K562 (cell line): ENCODE data around the gene VPS13D. TPM values are rescaled to one million over a fixed set of nuclear protein-coding genes. Genes with fewer than 3 reads are reported as not detected.
A peak's percentile ranks its signal among the peaks of the same experiment; 100 is the strongest.
"Not testable (repeated sequence)": the region's sequence is repeated elsewhere in the genome, so short reads cannot be mapped to it uniquely, and the experiment has no call there.

Source experiments
- ATAC-seq: fragments of 200-7000 bp; cut with Tn5 transposase; 3 replicates; pipeline ENCODE4 v1.9.1; 2020; ENCODE audit warnings: moderate library complexity
- BruUV-seq: library from RNA; stranded (reverse); fragments of 400-500 nt; replicated peaks from 2 replicates; lab custom pipeline; 2021; lab: Mats Ljungman, UMichigan
- CTCF ChIA-PET: fragments of 300-600 bp; formaldehyde crosslinking; extraction: SDS; loops from one replicate; lab custom pipeline; 2021; ENCODE audit warnings: low intra/inter-chr PET ratio; lab: Yijun Ruan, JAX
- POLR2A ChIA-PET: fragments of 300-600, 350-650 bp; sonication (Branson Sonifier 250); formaldehyde crosslinking; extraction: SDS; loops from one replicate; lab custom pipeline; 2021; ENCODE audit warnings: antibody characterized with exemption, inconsistent platforms; lab: Yijun Ruan, JAX
- DNase-seq, 4 experiments: peaks; one replicate each; pipeline versions ENCODE4 v3.0.0 to v3.0.0-alpha.2; 2011 to 2018; ENCODE audit warnings: low spot score in 3 of 4, mixed read lengths in 3 of 4; ENCODE audit errors: extremely low read depth in 1 of 4
- FAIRE-seq: peaks from 2 replicates; lab custom pipeline; 2011; peaks lifted over from hg19 to GRCh38; lab: Jason Lieb, UNC
- H2AFZ ChIP-seq: 2 replicates; pipeline ENCODE4 v1.6.0; 2011; ENCODE audit warnings: low read depth, low read length, control low read depth, inconsistent platforms
- H3K27ac ChIP-seq: fragments of 200-600 bp; 3 replicates; pipeline ENCODE4 v1.8.0; 2011; ENCODE audit warnings: low read depth, mild to moderate bottlenecking, control low read depth, inconsistent platforms, low read length, moderate library complexity, mixed read lengths; ENCODE audit errors: extremely low read depth
- H3K27me3 ChIP-seq, 2 experiments: fragments of 300-600 bp in 1 of 2; 2 replicates in 1 of 2; 3 replicates in 1 of 2; pipeline versions ENCODE4 v1.6.0 to v1.8.0; 2011; ENCODE audit warnings: inconsistent platforms in 2 of 2, low read length in 2 of 2, mild to moderate bottlenecking in 1 of 2, mixed read lengths in 1 of 2, moderate library complexity in 1 of 2; ENCODE audit not compliant: control insufficient read depth in 2 of 2, insufficient read depth in 2 of 2
- H3K36me3 ChIP-seq: fragments of 300-600 bp; 3 replicates; pipeline ENCODE4 v1.8.0; 2011; ENCODE audit warnings: mild to moderate bottlenecking, low read length, inconsistent platforms; ENCODE audit not compliant: control insufficient read depth, insufficient read depth
- H3K4me1 ChIP-seq, 2 experiments: fragments of 200-600 bp in 1 of 2; replicated peaks in 1 of 2; 2 replicates in 1 of 2; 3 replicates in 1 of 2; pipeline versions ENCODE4 v1.5.1 to v1.8.0; 2011; ENCODE audit warnings: inconsistent platforms in 2 of 2, low read length in 2 of 2, mild to moderate bottlenecking in 1 of 2, mixed read lengths in 1 of 2, moderate library complexity in 1 of 2; ENCODE audit not compliant: control insufficient read depth in 2 of 2, insufficient read depth in 2 of 2
- H3K4me2 ChIP-seq: 2 replicates; pipeline ENCODE4 v1.6.1; 2011; ENCODE audit warnings: low read length, control low read depth, inconsistent platforms, mixed read lengths; ENCODE audit not compliant: insufficient read depth
- H3K4me3 ChIP-seq: fragments of 200-600 bp; sonication (generic), shearing (Covaris generic); 2 replicates; pipeline ENCODE4 v1.5.1; 2016; ENCODE audit warnings: control low read depth, inconsistent platforms
- H3K79me2 ChIP-seq: fragments of 200-600 bp; 3 replicates; pipeline ENCODE4 v1.8.0; 2011; ENCODE audit warnings: low read length, inconsistent platforms; ENCODE audit not compliant: control insufficient read depth, insufficient read depth
- H3K9ac ChIP-seq, 2 experiments: 2 replicates each; pipeline versions ENCODE4 v1.6.0 to v1.6.1; 2011; ENCODE audit warnings: low read depth in 2 of 2, low read length in 2 of 2, control low read depth in 1 of 2, inconsistent platforms in 1 of 2, mild to moderate bottlenecking in 1 of 2, mixed read lengths in 1 of 2; ENCODE audit not compliant: insufficient read depth in 1 of 2
- H3K9me1 ChIP-seq: one replicate; pipeline ENCODE4 v1.6.0; 2011; ENCODE audit warnings: inconsistent platforms, mild to moderate bottlenecking, low read length, moderate library complexity; ENCODE audit not compliant: control insufficient read depth, insufficient read depth
- H3K9me3 ChIP-seq: replicated peaks from 2 replicates; pipeline ENCODE4 v1.5.1; 2011; ENCODE audit warnings: low read depth, low read length, inconsistent platforms; ENCODE audit not compliant: control insufficient read depth, insufficient read depth
- H4K20me1 ChIP-seq: replicated peaks from 2 replicates; pipeline ENCODE4 v1.6.1; 2011; ENCODE audit warnings: low read length, inconsistent platforms, mixed read lengths; ENCODE audit not compliant: control insufficient read depth, insufficient read depth
- C11orf30 ChIP-seq: fragments of 450-650 bp; IDR thresholded peaks from 2 replicates; pipeline ENCODE4 v1.6.1; 2016; ENCODE audit warnings: low read depth, mild to moderate bottlenecking
- CGGBP1 ChIP-seq: fragments of 250-450 bp; sonication (Bioruptor Pico); IDR thresholded peaks from 2 replicates; pipeline ENCODE4 v1.9.0; 2021; ENCODE audit warnings: mild to moderate bottlenecking
- EGR1 ChIP-seq: fragments of 450-650 bp; conservative IDR thresholded peaks from 2 replicates; pipeline ENCODE4 v1.6.1; 2017; ENCODE audit warnings: mild to moderate bottlenecking
- ESRRB ChIP-seq: fragments of 250-450 bp; sonication (Bioruptor Pico); IDR thresholded peaks from 2 replicates; pipeline ENCODE4 v1.5.0; 2020; ENCODE audit warnings: mild to moderate bottlenecking, moderate library complexity, borderline replicate concordance
- JUNB ChIP-seq: fragments of 450-650 bp; formaldehyde crosslinking; conservative IDR thresholded peaks from 2 replicates; pipeline ENCODE4 v1.4.0; 2020; ENCODE audit warnings: mild to moderate bottlenecking
- L3MBTL2 ChIP-seq: fragments of 450-650 bp; IDR thresholded peaks from 2 replicates; pipeline ENCODE4 v1.6.1; 2016; ENCODE audit warnings: mild to moderate bottlenecking, moderate library complexity
- NFIC ChIP-seq: fragments of 450-650 bp; IDR thresholded peaks from 2 replicates; pipeline ENCODE4 v1.6.1; 2017; ENCODE audit warnings: mild to moderate bottlenecking, inconsistent platforms
- PHF8 ChIP-seq: fragments of 200-600 bp; sonication (generic); IDR thresholded peaks from 2 replicates; pipeline ENCODE4 v1.6.1; 2012; ENCODE audit warnings: mixed run types, mild to moderate bottlenecking, inconsistent platforms, low read length, moderate library complexity, borderline replicate concordance
- SIX5 ChIP-seq, 2 experiments: IDR thresholded peaks; 2 replicates each; pipeline ENCODE4 v1.6.1; 2011; ENCODE audit warnings: low read length in 2 of 2, borderline replicate concordance in 1 of 2, low read depth in 1 of 2, mild to moderate bottlenecking in 1 of 2, moderate library complexity in 1 of 2; ENCODE audit not compliant: insufficient read depth in 1 of 2
- SMAD4 ChIP-seq: fragments of 250-450 bp; sonication (Bioruptor Pico); conservative IDR thresholded peaks from 2 replicates; pipeline ENCODE4 v1.8.0; 2021; ENCODE audit warnings: inconsistent platforms, mild to moderate bottlenecking, moderate library complexity
- TRIM24 ChIP-seq, 2 experiments: fragments of 450-650 bp; IDR thresholded peaks; 2 replicates each; pipeline ENCODE4 v1.6.1; 2016
- TRIM28 ChIP-seq: fragments of 450-650 bp; IDR thresholded peaks from 2 replicates; pipeline ENCODE4 v1.6.1; 2017
- ZKSCAN1 ChIP-seq: fragments of 150-350 bp; IDR thresholded peaks from 2 replicates; pipeline ENCODE4 v1.6.1; 2016; ENCODE audit warnings: low read depth, low read length
- ZNF431 ChIP-seq: sonication (generic); formaldehyde crosslinking; IDR thresholded peaks from 2 replicates; pipeline ENCODE4 v1.8.0; 2022; ENCODE audit warnings: mild to moderate bottlenecking, missing genetic modification reagents
- ZNF668 ChIP-seq: fragments of 250-450 bp; sonication (Bioruptor Pico); IDR thresholded peaks from 2 replicates; pipeline ENCODE4 v1.8.0; 2022; ENCODE audit warnings: mild to moderate bottlenecking, inconsistent platforms
- WGBS: fragments of 100-300 bp; shearing (Covaris generic); methylation state at CpG from one replicate; pipeline ENCODE4 v1.1.6; 2016; ENCODE audit warnings: low coverage, mixed read lengths; ENCODE audit not compliant: insufficient coverage; ENCODE audit errors: missing lambda C conversion rate; 5-methylcytosine and 5-hydroxymethylcytosine counted together
- in situ Hi-C: fragments of 300-500 bp; cut with MboI; formaldehyde crosslinking; loops from 4 replicates; pipeline ENCODE4 v1.15.0; 2018; ENCODE audit warnings: inconsistent platforms, mixed read lengths
- intact Hi-C: fragments of 100-400 bp; cut with micrococcal nuclease; formaldehyde crosslinking; loops from 2 replicates; pipeline ENCODE4 v1.14.2; 2022
- polyA plus RNA-seq, 8 experiments: library from polyadenylated mRNA; depleted of rRNA in 4 of 8; stranded (reverse) in 5 of 8; unstranded in 3 of 8; fragments of >200 nt; fragmentation: Nextera tagmentation in 2 of 8; fragmentation: Illumina TruSeq in 1 of 8; extraction: Ambion mirVana in 2 of 8; extraction: Trizol in 1 of 8; gene quantifications; 2 replicates each; pipeline versions ENCODE4 v1.2.1 to v1.2.3, GENCODE V29; 2011 to 2014; ENCODE audit warnings: inconsistent platforms in 1 of 8, missing spikeins in 1 of 8
- total RNA-seq, 7 experiments: library from RNA; depleted of rRNA in 6 of 7; stranded (reverse); fragments of >200 nt in 6 of 7; fragmentation: Illumina TruSeq in 2 of 7; extraction: Trizol in 2 of 7; gene quantifications; 2 replicates each; pipeline versions ENCODE4 v1.2.1 to v1.2.3, GENCODE V29; 2011 to 2021; ENCODE audit warnings: low replicate concordance in 1 of 7
- TF ChIP-seq, protein P1 (sequence below): fragments of 250-450 bp; sonication (Bioruptor Pico); IDR thresholded peaks from 2 replicates; pipeline ENCODE4 v1.8.0; 2021; ENCODE audit warnings: moderate library complexity, mild to moderate bottlenecking, inconsistent platforms
- TF ChIP-seq, protein P2 (sequence below): fragments of 250-450 bp; sonication (Bioruptor Pico); IDR thresholded peaks from 2 replicates; pipeline ENCODE4 v1.6.1; 2021; ENCODE audit warnings: mild to moderate bottlenecking

The VPS13D gene
- total and polyA plus RNA-seq, 9 of the 15 experiments (the other 6 are each of a cell fraction or from before 2014, with no cell fraction given): 6.1 to 51.5 (median 38.5) TPM

DNA sequence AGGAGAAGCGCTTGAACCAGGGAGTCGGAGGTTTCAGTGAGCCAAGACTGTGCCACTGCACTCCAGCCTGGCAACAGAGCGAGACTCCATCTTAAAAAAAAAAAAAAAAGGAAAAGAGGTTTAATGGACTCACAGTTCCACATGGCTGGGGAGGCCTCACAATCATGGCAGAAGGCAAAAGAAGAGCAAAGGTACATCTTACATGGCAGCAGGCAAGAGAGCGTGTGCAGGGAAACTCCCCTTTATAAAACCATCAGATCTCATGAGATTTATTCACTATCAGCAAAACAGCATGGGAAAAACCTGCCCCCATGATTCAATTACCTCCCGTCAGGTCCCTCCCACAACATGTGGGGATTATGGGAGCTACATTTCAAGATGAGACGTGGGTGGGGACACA is 5.7 kb upstream of the VPS13D start:
- in situ Hi-C loops, H3K27ac ChIP-seq, BruUV-seq, POLR2A ChIA-PET, H4K20me1 ChIP-seq, H3K9ac ChIP-seq, H3K27me3 ChIP-seq, H3K79me2 ChIP-seq: not testable (repeated sequence)
- 65% methylated on average over 6 of the region's 6 CpGs for WGBS
- H3K9me3 ChIP-seq: peaks cover 11% of the 10 kb centered on the region
- TF ChIP-seq TRIM28 (0 out of 2 replicates have a peak, but pooled peaks have one; percentile 21), TRIM24 (IDR thresholded peaks at IDR 0.05) (peak; percentile 40 to 62; a peak in 2 of 4 replicates), ZNF431 (CRISPR knock-in tag) (peak; percentile 95), C11orf30 (0 out of 2 replicates have a peak, but pooled peaks have one; percentile 14)
- TF ChIP-seq, all 486 proteins: peak for 4; not testable (repeated sequence) for 482
- H2AFZ ChIP-seq, H3K9me1 ChIP-seq, FAIRE-seq, intact Hi-C loops, H3K36me3 ChIP-seq, ATAC-seq, H3K4me2 ChIP-seq, CTCF ChIA-PET, DNase-seq, H3K4me3 ChIP-seq: not testable (repeated sequence)
- H3K4me1 ChIP-seq: peaks cover 12 to 17% of the 10 kb centered on the region in 2 experiments; a peak in 4 of 5 replicates

- WGBS: 68% methylated on average over 7 of the region's 7 CpGs
- in situ Hi-C loops (no loop called here), intact Hi-C loops (no loop called here)
- no TSS peak for BruUV-seq
- Histone ChIP-seq H3K36me3 (peaks cover 9% of the 10 kb centered on the region; the same call in 1 of the 3 replicates), H3K9me1 (no peaks in the 10 kb centered on the region), H3K9ac (no peak overlapping the region), H3K4me3 (no peak overlapping the region), H3K9me3 (no peaks in the 10 kb centered on the region), H3K4me1 (peaks cover 12 to 26% of the 10 kb centered on the region in 2 experiments; a peak in 4 of 5 replicates), H3K79me2 (peaks cover 38% of the 10 kb centered on the region), H2AFZ (peak overlapping the region; percentile 100), H4K20me1 (no peaks in the 10 kb centered on the region), H3K27ac (no peak overlapping the region), H3K27me3 (no peaks in the 10 kb centered on the region), H3K4me2 (no peak overlapping the region; the same call in 1 of the 2 replicates)
- DNase-seq (peak in 2 of 4 experiments; percentile 58 to 62), FAIRE-seq (no peak), ATAC-seq (no peak)
- POLR2A ChIA-PET: interaction anchor here (0.6 to 1.1 kb wide), 4 partner anchors 10 to 133 kb away, joined by 3 to 6 read pairs (median 3); no protein-coding TSS in a partner anchor
- CTCF ChIA-PET: interaction anchor here (0.6 to 0.9 kb wide), 2 partner anchors 110 to 193 kb away, joined by 3 to 4 read pairs; no protein-coding TSS in a partner anchor
- TF ChIP-seq SMAD4 (no peak), PHF8 (no peak), SIX5 (IDR thresholded peaks at IDR 0.05; ENCODE audit: borderline replicate concordance in 1 of 2, insufficient read depth in 1 of 2, low read depth in 1 of 2, low read length in 2 of 2) (no peak), ESRRB (CRISPR knock-in tag) (no peak), NFIC (no peak), EGR1 (no peak), ZKSCAN1 (no peak), ZNF668 (CRISPR knock-in tag) (no peak), JUNB (no peak), L3MBTL2 (no peak), CGGBP1 (CRISPR knock-in tag) (no peak)
- TF ChIP-seq, protein P1, sequence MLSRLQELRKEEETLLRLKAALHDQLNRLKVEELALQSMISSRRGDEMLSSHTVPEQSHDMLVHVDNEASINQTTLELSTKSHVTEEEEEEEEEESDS (CRISPR knock-in tag): no peak
- TF ChIP-seq, protein P2, sequence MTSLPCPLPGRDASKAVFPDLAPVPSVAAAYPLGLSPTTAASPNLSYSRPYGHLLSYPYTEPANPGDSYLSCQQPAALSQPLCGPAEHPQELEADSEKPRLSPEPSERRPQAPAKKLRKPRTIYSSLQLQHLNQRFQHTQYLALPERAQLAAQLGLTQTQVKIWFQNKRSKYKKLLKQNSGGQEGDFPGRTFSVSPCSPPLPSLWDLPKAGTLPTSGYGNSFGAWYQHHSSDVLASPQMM (CRISPR knock-in tag): no peak
Measured at GRCh38 chr1:12228979-12229378, 851 bp upstream of the VPS13D start.
